Kidney epithelial cell (primary cell): Measurements from ENCODE around the gene LRRC1. TPM values are rescaled to one million over a fixed set of nuclear protein-coding genes. Genes with fewer than 3 reads are reported as not detected.

Experiments
- DNase-seq: peaks from one replicate; pipeline ENCODE4 v3.0.0-alpha.2; 2010; ENCODE audit warnings: low read depth
- H3K27me3 ChIP-seq: 2 replicates; pipeline ENCODE4 v1.6.0; 2011; ENCODE audit warnings: low read length; ENCODE audit not compliant: control insufficient read depth, insufficient read depth
- H3K36me3 ChIP-seq: 2 replicates; pipeline ENCODE4 v1.5.1; 2011; ENCODE audit warnings: low read length; ENCODE audit not compliant: control insufficient read depth, insufficient read depth
- H3K4me3 ChIP-seq: 2 replicates; pipeline ENCODE4 v1.5.1; 2011; ENCODE audit warnings: low read depth, mild to moderate bottlenecking, control low read depth, low read length
- CTCF ChIP-seq: IDR thresholded peaks from 2 replicates; pipeline ENCODE4 v1.5.1; 2011; ENCODE audit warnings: mild to moderate bottlenecking, moderate library complexity, low read length, control low read depth, inconsistent platforms; ENCODE audit not compliant: insufficient read depth, poor library complexity, severe bottlenecking
- total RNA-seq: library from RNA; depleted of rRNA; stranded (reverse); fragments of >200 nt; gene quantifications from 2 replicates; pipeline ENCODE4 v1.2.3, GENCODE V29; 2015

Gene LRRC1
- total RNA-seq, 1 donor from 2014 or later, result 8.0 TPM

GRCh38 chr6:53932516-53932915 lies 137.7 kb downstream of the LRRC1 start:
- no peak for TF ChIP-seq CTCF
- H3K4me3 ChIP-seq, result no peak overlapping the region
- DNase-seq, result no peak
- H3K36me3 ChIP-seq, result no peaks in the 10 kb centered on the region
- no peaks in the 10 kb centered on the region for H3K27me3 ChIP-seq

- H3K27me3 ChIP-seq, result no peaks in the 10 kb centered on the region
- H3K4me3 ChIP-seq, result no peak overlapping the region
- no peaks in the 10 kb centered on the region for H3K36me3 ChIP-seq
- no peak for DNase-seq
- no peak for TF ChIP-seq CTCF
Observed at GRCh38 chr6:53934023-53934422, 139.2 kb downstream of the LRRC1 start.

GRCh38 chr6:53937461-53937860 lies 142.7 kb downstream of the LRRC1 start:
- no peaks in the 10 kb centered on the region for H3K27me3 ChIP-seq
- TF ChIP-seq CTCF, result no peak

GRCh38 chr6:53938810-53939209 lies 144.0 kb downstream of the LRRC1 start:
- H3K36me3 ChIP-seq, result no peaks in the 10 kb centered on the region
- no peak for DNase-seq
- H3K4me3 ChIP-seq, result no peak overlapping the region
- H3K27me3 ChIP-seq, result no peaks in the 10 kb centered on the region
- no peak for TF ChIP-seq CTCF

More at GRCh38 chr6:53937461-53937860, 142.7 kb downstream of the LRRC1 start:
- DNase-seq, result no peak
- Histone ChIP-seq H3K36me3 (no peaks in the 10 kb centered on the region), H3K4me3 (no peak overlapping the region)

GRCh38 chr6:53939830-53940229 lies 145.0 kb downstream of the LRRC1 start:
- no peaks in the 10 kb centered on the region for H3K27me3 ChIP-seq
- no peak for TF ChIP-seq CTCF
- H3K4me3 ChIP-seq, result no peak overlapping the region
- DNase-seq, result no peak
- no peaks in the 10 kb centered on the region for H3K36me3 ChIP-seq

- DNase-seq, result no peak
- H3K27me3 ChIP-seq, result no peaks in the 10 kb centered on the region
- H3K36me3 ChIP-seq, result no peaks in the 10 kb centered on the region
Observed at GRCh38 chr6:53943395-53943794, 148.6 kb downstream of the LRRC1 start.

More at GRCh38 chr6:53943395-53943794, 148.6 kb downstream of the LRRC1 start:
- TF ChIP-seq CTCF, result no peak
- H3K4me3 ChIP-seq, result no peak overlapping the region
